ENCODE results near the gene FCHSD2.

DNA sequence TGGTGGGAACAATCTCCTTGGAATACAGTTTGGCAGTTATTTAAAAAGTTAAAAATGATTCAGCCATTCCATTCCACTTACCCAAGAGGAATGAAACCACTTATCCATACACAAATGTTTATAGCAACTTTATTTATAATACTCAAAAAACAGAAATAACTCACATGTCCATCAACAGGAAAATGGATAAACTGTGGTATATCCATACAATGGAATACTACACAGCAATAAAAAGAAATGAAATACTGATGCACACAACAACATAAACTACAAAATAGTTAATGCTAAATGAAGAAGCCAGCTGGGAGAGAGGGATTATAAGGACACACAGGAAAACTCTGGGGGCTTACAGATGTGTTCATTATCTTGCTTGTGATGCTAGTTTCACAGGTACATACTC, 64.7 kb downstream of the FCHSD2 start:
- no peak for TF ChIP-seq EZH2 (IDR thresholded peaks at IDR 0.05; ENCODE audit: borderline replicate concordance, low read depth, low read length, severe bottlenecking)
- TF ChIP-seq, protein P1, sequence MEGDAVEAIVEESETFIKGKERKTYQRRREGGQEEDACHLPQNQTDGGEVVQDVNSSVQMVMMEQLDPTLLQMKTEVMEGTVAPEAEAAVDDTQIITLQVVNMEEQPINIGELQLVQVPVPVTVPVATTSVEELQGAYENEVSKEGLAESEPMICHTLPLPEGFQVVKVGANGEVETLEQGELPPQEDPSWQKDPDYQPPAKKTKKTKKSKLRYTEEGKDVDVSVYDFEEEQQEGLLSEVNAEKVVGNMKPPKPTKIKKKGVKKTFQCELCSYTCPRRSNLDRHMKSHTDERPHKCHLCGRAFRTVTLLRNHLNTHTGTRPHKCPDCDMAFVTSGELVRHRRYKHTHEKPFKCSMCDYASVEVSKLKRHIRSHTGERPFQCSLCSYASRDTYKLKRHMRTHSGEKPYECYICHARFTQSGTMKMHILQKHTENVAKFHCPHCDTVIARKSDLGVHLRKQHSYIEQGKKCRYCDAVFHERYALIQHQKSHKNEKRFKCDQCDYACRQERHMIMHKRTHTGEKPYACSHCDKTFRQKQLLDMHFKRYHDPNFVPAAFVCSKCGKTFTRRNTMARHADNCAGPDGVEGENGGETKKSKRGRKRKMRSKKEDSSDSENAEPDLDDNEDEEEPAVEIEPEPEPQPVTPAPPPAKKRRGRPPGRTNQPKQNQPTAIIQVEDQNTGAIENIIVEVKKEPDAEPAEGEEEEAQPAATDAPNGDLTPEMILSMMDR (IDR thresholded peaks at IDR 0.05; ENCODE audit: borderline replicate concordance, extremely low read depth, low read length, poor library complexity, severe bottlenecking), result no peak

All from DND-41 (cell line).